Upper lobe of right lung (tissue), 1 donor: ENCODE measurements around the gene LRRC3. TPM values are rescaled to one million over a fixed set of nuclear protein-coding genes. Genes with fewer than 3 reads are reported as not detected.

Experiments used
- ATAC-seq: fragments of 200-7000 bp; cut with Tn5 transposase; one replicate; pipeline ENCODE4 v1.9.1; 2020; ENCODE audit warnings: mild to moderate bottlenecking, moderate library complexity
- DNase-seq: peaks from one replicate; pipeline ENCODE4 v3.0.0-alpha.2; 2020
- H3K27ac ChIP-seq: fragments of 200-600 bp; one replicate; pipeline ENCODE4 v1.8.0; 2022
- H3K27me3 ChIP-seq: fragments of 200-600 bp; one replicate; pipeline ENCODE4 v1.8.0; 2022; ENCODE audit warnings: mild to moderate bottlenecking
- H3K36me3 ChIP-seq: fragments of 200-600 bp; one replicate; pipeline ENCODE4 v1.8.0; 2022
- H3K4me1 ChIP-seq: fragments of 200-600 bp; one replicate; pipeline ENCODE4 v1.8.0; 2022
- H3K4me3 ChIP-seq: fragments of 200-600 bp; one replicate; pipeline ENCODE4 v1.8.0; 2022; ENCODE audit warnings: mild to moderate bottlenecking
- H3K9me3 ChIP-seq: fragments of 200-600 bp; one replicate; pipeline ENCODE4 v1.8.0; 2022
- CTCF ChIP-seq: fragments of 200-600 bp; IDR thresholded peaks from one replicate; pipeline ENCODE4 v1.8.0; 2022; ENCODE audit warnings: antibody characterized with exemption
- intact Hi-C: fragments of 100-400 bp; cut with DNase I; formaldehyde crosslinking; loops from one replicate; pipeline ENCODE4 v1.11.0; 2022
- long read RNA-seq: library from polyadenylated mRNA; unstranded; transcript quantifications from one replicate; pipeline ENCODE4 v2.0.0, GENCODE V29; 2021
- total RNA-seq: library from RNA; stranded (reverse); fragmentation: NEBNext Ultra II Directional; extraction: Animal tissue kit (Norgen Biotek cat#: 25700); gene quantifications from one replicate; pipeline ENCODE4 v1.2.1, GENCODE V29; 2021
- donor health status: DM: no; HTN: yes; CAD: no; lungs with severe emphysema.

The LRRC3 gene
- 3.6 TPM for total RNA-seq
- long read RNA-seq, full-length matches to known transcripts: 1 of 8 reads
- long read RNA-seq, partial matches to known transcripts: 1 of 8 reads
- long read RNA-seq, other reads (novel, unspliced or antisense): 6 of 8 reads

GRCh38 chr21:44454747-44455523 is at the start of gene LRRC3:
Gene LRRC3 (plus strand): TSS chr21:44455510. CDS start chr21:44456645, 1,135 bp downstream.
- intact Hi-C loops: no loop called here
- H3K4me1 ChIP-seq: peaks cover 6% of the 10 kb centered on the region
- DNase-seq (peak; percentile 96), ATAC-seq (peak; percentile 92)
- H3K4me3 ChIP-seq: peak within 1 kb of the TSS; percentile 65
- peaks cover 1% of the 10 kb centered on the region for H3K27me3 ChIP-seq
- TF ChIP-seq CTCF: no peak
- no peaks in the 10 kb centered on the region for H3K36me3 ChIP-seq
- no peak within 1 kb of the TSS for H3K27ac ChIP-seq
- H3K9me3 ChIP-seq: no peaks in the 10 kb centered on the region

GRCh38 chr21:44405948-44406872 is 49.1 kb upstream of the LRRC3 start:
- no peak for TF ChIP-seq CTCF
- Histone ChIP-seq H3K36me3 (no peaks in the 10 kb centered on the region), H3K4me1 (no peaks in the 10 kb centered on the region), H3K9me3 (no peaks in the 10 kb centered on the region), H3K27ac (no peak overlapping the region), H3K4me3 (no peak overlapping the region), H3K27me3 (no peaks in the 10 kb centered on the region)
- DNase-seq (no peak), ATAC-seq (no peak)
- intact Hi-C loops: no loop called here

GRCh38 chr21:44406953-44407352 is 48.4 kb upstream of the LRRC3 start:
- Histone ChIP-seq H3K4me1 (no peaks in the 10 kb centered on the region), H3K4me3 (no peak overlapping the region), H3K27ac (no peak overlapping the region), H3K9me3 (no peaks in the 10 kb centered on the region), H3K27me3 (no peaks in the 10 kb centered on the region), H3K36me3 (no peaks in the 10 kb centered on the region)
- ATAC-seq: no peak
- DNase-seq: no peak
- no peak for TF ChIP-seq CTCF
- intact Hi-C loops: no loop called here

GRCh38 chr21:44407493-44407892 is 47.8 kb upstream of the LRRC3 start:
- Histone ChIP-seq H3K4me3 (no peak overlapping the region), H3K36me3 (no peaks in the 10 kb centered on the region), H3K27ac (no peak overlapping the region), H3K27me3 (no peaks in the 10 kb centered on the region), H3K4me1 (no peaks in the 10 kb centered on the region), H3K9me3 (no peaks in the 10 kb centered on the region)
- intact Hi-C loops: no loop called here
- no peak for DNase-seq
- ATAC-seq: no peak
- TF ChIP-seq CTCF: no peak

GRCh38 chr21:44408226-44408625 is 47.1 kb upstream of the LRRC3 start:
- DNase-seq: no peak

More at GRCh38 chr21:44408226-44408625, 47.1 kb upstream of the LRRC3 start:
- H3K27ac ChIP-seq: no peak overlapping the region
- no peaks in the 10 kb centered on the region for H3K36me3 ChIP-seq
- H3K4me3 ChIP-seq: no peak overlapping the region
- H3K9me3 ChIP-seq: no peaks in the 10 kb centered on the region
- ATAC-seq: no peak
- intact Hi-C loops: no loop called here
- H3K4me1 ChIP-seq: no peaks in the 10 kb centered on the region
- no peaks in the 10 kb centered on the region for H3K27me3 ChIP-seq
- TF ChIP-seq CTCF: no peak
